SK-N-SH treated with all-trans-retinoic acid at 6 μM for 48 hours (cell line): ENCODE measurements around the gene GCN1.

Experiments
- ATAC-seq: fragments of 200-7000 bp; cut with Tn5 transposase; 3 replicates; pipeline ENCODE4 v1.9.1; 2020; ENCODE audit warnings: mild to moderate bottlenecking, moderate library complexity
- ARNTL ChIP-seq: fragments of 450-650 bp; formaldehyde crosslinking; IDR thresholded peaks from 2 replicates; pipeline ENCODE4 v1.5.0; 2020; ENCODE audit warnings: low read depth, mild to moderate bottlenecking, moderate library complexity, borderline replicate concordance
- BACH2 ChIP-seq: fragments of 250-450 bp; sonication (Bioruptor Pico); IDR thresholded peaks from 2 replicates; pipeline ENCODE4 v1.9.0; 2021; ENCODE audit warnings: mild to moderate bottlenecking, borderline replicate concordance
- CSDC2 ChIP-seq: fragments of 250-450 bp; sonication (Bioruptor Pico); IDR thresholded peaks from 2 replicates; pipeline ENCODE4 v1.5.0; 2020; ENCODE audit warnings: mild to moderate bottlenecking, moderate library complexity
- ESRRG ChIP-seq: fragments of 250-450 bp; sonication (Bioruptor Pico); IDR thresholded peaks from 2 replicates; pipeline ENCODE4 v1.6.1; 2021; ENCODE audit warnings: mild to moderate bottlenecking
- GLIS3 ChIP-seq: fragments of 250-450 bp; sonication (Bioruptor Pico); IDR thresholded peaks from 2 replicates; pipeline ENCODE4 v1.5.0; 2020; ENCODE audit warnings: mild to moderate bottlenecking, moderate library complexity
- ISL1 ChIP-seq: fragments of 250-450 bp; sonication (Bioruptor Pico); IDR thresholded peaks from 2 replicates; pipeline ENCODE4 v2.1.2; 2022; ENCODE audit warnings: mild to moderate bottlenecking, moderate library complexity
- OSR1 ChIP-seq: fragments of 250-450 bp; sonication (Bioruptor Pico); IDR thresholded peaks from 2 replicates; pipeline ENCODE4 v1.8.0; 2022; ENCODE audit warnings: moderate library complexity, mild to moderate bottlenecking, inconsistent platforms
- PPARA ChIP-seq: fragments of 250-450 bp; sonication (Bioruptor Pico); IDR thresholded peaks from 2 replicates; pipeline ENCODE4 v1.5.0; 2020; ENCODE audit warnings: mild to moderate bottlenecking, borderline replicate concordance
- RARB ChIP-seq: fragments of 250-450 bp; sonication (Bioruptor Pico); IDR thresholded peaks from 2 replicates; pipeline ENCODE4 v1.8.0; 2021; ENCODE audit warnings: mild to moderate bottlenecking, moderate library complexity
- SNAI2 ChIP-seq: fragments of 250-450 bp; sonication (Bioruptor Pico); IDR thresholded peaks from 2 replicates; pipeline ENCODE4 v1.5.0; 2020; ENCODE audit warnings: mild to moderate bottlenecking, moderate library complexity
- TCF4 ChIP-seq: fragments of 250-450 bp; sonication (Bioruptor Pico); IDR thresholded peaks from 2 replicates; pipeline ENCODE4 v1.8.0; 2021; ENCODE audit warnings: mild to moderate bottlenecking, moderate library complexity, borderline replicate concordance
- TOX ChIP-seq: fragments of 250-450 bp; sonication (Bioruptor Pico); IDR thresholded peaks from 2 replicates; pipeline ENCODE4 v1.8.0; 2021; ENCODE audit warnings: mild to moderate bottlenecking, moderate library complexity, borderline replicate concordance
- ZC3H10 ChIP-seq: fragments of 250-450 bp; sonication (Bioruptor Pico); IDR thresholded peaks from 2 replicates; pipeline ENCODE4 v1.5.1; 2021; ENCODE audit warnings: mild to moderate bottlenecking, moderate library complexity
- ZFP3 ChIP-seq: fragments of 250-450 bp; sonication (Bioruptor Pico); IDR thresholded peaks from 2 replicates; pipeline ENCODE4 v1.5.0; 2020; ENCODE audit warnings: mild to moderate bottlenecking, moderate library complexity
- ZNF565 ChIP-seq: fragments of 450-650 bp; formaldehyde crosslinking; conservative IDR thresholded peaks from 2 replicates; pipeline ENCODE4 v1.5.0; 2020; ENCODE audit warnings: low read depth, mild to moderate bottlenecking, moderate library complexity
- ZNF70 ChIP-seq: fragments of 450-650 bp; formaldehyde crosslinking; IDR thresholded peaks from 2 replicates; pipeline ENCODE4 v1.5.0; 2020; ENCODE audit warnings: mild to moderate bottlenecking, moderate library complexity
- TF ChIP-seq, protein P1 (sequence below): fragments of 250-450 bp; sonication (Bioruptor Pico); IDR thresholded peaks from 2 replicates; pipeline ENCODE4 v1.5.1; 2021; ENCODE audit warnings: mild to moderate bottlenecking, moderate library complexity
- TF ChIP-seq, protein P2 (sequence below): fragments of 250-450 bp; sonication (Bioruptor Pico); IDR thresholded peaks from 2 replicates; pipeline ENCODE4 v1.8.0; 2021; ENCODE audit warnings: low read depth, mild to moderate bottlenecking, moderate library complexity, borderline replicate concordance
- TF ChIP-seq, protein P3 (sequence below): fragments of 250-450 bp; sonication (Bioruptor Pico); IDR thresholded peaks from 2 replicates; pipeline ENCODE4 v1.8.0; 2020; ENCODE audit warnings: mild to moderate bottlenecking, moderate library complexity, borderline replicate concordance
- TF ChIP-seq, protein P4 (sequence below): fragments of 250-450 bp; sonication (Bioruptor Pico); IDR thresholded peaks from 2 replicates; pipeline ENCODE4 v1.5.0; 2020; ENCODE audit warnings: mild to moderate bottlenecking, moderate library complexity

Gene GCN1

DNA sequence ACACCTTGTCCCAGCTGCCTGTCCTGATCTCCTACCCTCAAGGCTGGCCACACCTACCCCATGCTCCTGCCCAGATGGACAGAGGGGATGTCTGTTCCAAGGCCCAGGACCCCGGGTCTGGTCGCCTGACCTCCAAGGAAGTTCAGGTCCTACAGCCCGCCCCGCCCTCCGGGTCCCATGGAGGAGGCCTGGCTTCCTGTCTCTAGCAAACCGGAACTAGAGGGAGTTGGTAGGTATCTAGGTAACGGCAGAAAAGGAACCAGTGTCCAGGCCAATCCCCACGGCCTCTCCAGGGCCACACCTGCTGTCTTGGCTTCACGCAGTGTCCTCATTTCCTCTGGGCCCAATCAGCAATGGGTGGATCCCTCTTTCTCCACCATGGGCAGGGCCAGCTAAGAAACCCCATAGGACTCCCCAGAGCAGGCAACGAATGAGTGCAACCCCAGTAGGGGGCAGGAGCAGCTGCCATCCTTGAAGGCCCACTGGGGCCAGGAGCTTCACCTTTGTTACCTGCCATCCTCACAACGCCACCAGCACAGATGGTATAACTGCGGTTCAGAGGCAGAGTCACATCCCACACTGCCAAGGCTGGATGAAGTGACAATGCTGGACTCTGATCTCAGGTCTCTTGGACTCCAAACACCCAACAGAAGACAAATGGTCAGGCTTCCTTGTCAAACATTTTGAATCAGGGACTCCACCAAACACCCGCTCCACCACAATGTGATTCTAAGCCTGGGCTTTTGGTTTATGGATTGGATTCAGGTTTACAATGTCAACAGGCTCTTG lies 31.5 kb upstream of the GCN1 start:
- no peak for ATAC-seq
- TF ChIP-seq TCF4 (CRISPR knock-in tag), result no peak
- TF ChIP-seq ARNTL (CRISPR knock-in tag), result no peak
- no peak for TF ChIP-seq ISL1
- TF ChIP-seq, protein P1, sequence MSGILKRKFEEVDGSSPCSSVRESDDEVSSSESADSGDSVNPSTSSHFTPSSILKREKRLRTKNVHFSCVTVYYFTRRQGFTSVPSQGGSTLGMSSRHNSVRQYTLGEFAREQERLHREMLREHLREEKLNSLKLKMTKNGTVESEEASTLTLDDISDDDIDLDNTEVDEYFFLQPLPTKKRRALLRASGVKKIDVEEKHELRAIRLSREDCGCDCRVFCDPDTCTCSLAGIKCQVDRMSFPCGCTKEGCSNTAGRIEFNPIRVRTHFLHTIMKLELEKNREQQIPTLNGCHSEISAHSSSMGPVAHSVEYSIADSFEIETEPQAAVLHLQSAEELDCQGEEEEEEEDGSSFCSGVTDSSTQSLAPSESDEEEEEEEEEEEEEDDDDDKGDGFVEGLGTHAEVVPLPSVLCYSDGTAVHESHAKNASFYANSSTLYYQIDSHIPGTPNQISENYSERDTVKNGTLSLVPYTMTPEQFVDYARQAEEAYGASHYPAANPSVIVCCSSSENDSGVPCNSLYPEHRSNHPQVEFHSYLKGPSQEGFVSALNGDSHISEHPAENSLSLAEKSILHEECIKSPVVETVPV (CRISPR knock-in tag), result no peak
- no peak for TF ChIP-seq RARB (CRISPR knock-in tag)
- TF ChIP-seq, protein P2, sequence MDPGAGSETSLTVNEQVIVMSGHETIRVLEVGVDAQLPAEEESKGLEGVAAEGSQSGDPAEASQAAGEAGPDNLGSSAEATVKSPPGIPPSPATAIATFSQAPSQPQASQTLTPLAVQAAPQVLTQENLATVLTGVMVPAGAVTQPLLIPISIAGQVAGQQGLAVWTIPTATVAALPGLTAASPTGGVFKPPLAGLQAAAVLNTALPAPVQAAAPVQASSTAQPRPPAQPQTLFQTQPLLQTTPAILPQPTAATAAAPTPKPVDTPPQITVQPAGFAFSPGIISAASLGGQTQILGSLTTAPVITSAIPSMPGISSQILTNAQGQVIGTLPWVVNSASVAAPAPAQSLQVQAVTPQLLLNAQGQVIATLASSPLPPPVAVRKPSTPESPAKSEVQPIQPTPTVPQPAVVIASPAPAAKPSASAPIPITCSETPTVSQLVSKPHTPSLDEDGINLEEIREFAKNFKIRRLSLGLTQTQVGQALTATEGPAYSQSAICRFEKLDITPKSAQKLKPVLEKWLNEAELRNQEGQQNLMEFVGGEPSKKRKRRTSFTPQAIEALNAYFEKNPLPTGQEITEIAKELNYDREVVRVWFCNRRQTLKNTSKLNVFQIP, result no peak
- TF ChIP-seq GLIS3 (CRISPR knock-in tag), result no peak
- no peak for TF ChIP-seq ZNF565
- TF ChIP-seq SNAI2 (CRISPR knock-in tag), result no peak

DNA sequence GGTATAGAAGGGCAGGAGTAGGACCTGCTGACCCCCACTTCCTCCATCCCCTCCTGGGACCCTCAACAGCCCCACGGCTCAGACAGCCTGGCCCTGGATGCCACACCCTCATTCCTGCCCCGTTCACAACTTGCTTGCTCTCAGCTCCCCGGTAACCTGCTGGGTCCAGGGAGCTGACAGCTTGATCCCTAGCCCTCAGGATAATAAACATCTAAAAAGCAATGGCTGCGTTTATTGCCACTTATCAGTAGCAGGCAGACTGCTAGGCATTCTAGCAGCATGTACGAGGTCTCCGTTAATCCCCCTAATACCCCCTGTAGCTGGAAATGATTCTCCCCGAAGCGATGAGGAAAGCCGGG lies 30.7 kb upstream of the GCN1 start:
- TF ChIP-seq TOX (CRISPR knock-in tag), result no peak
- no peak for TF ChIP-seq ZFP3
- TF ChIP-seq, protein P3, sequence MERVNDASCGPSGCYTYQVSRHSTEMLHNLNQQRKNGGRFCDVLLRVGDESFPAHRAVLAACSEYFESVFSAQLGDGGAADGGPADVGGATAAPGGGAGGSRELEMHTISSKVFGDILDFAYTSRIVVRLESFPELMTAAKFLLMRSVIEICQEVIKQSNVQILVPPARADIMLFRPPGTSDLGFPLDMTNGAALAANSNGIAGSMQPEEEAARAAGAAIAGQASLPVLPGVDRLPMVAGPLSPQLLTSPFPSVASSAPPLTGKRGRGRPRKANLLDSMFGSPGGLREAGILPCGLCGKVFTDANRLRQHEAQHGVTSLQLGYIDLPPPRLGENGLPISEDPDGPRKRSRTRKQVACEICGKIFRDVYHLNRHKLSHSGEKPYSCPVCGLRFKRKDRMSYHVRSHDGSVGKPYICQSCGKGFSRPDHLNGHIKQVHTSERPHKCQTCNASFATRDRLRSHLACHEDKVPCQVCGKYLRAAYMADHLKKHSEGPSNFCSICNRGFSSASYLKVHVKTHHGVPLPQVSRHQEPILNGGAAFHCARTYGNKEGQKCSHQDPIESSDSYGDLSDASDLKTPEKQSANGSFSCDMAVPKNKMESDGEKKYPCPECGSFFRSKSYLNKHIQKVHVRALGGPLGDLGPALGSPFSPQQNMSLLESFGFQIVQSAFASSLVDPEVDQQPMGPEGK (CRISPR knock-in tag), result no peak
- TF ChIP-seq, protein P2, result no peak
- TF ChIP-seq ZNF70 (CRISPR knock-in tag), result no peak
- no peak for TF ChIP-seq OSR1 (CRISPR knock-in tag)
- no peak for TF ChIP-seq ESRRG (CRISPR knock-in tag)
- no peak for TF ChIP-seq CSDC2 (CRISPR knock-in tag)
- no peak for TF ChIP-seq RARB (CRISPR knock-in tag)
- no peak for TF ChIP-seq ARNTL (CRISPR knock-in tag)
- TF ChIP-seq BACH2 (CRISPR knock-in tag), result no peak
- no peak for TF ChIP-seq TCF4 (CRISPR knock-in tag)
- no peak for TF ChIP-seq ZC3H10 (CRISPR knock-in tag)
- TF ChIP-seq, protein P1 (CRISPR knock-in tag), result no peak
- TF ChIP-seq, all 23 proteins: peak for 0
- ATAC-seq, result no peak

DNA sequence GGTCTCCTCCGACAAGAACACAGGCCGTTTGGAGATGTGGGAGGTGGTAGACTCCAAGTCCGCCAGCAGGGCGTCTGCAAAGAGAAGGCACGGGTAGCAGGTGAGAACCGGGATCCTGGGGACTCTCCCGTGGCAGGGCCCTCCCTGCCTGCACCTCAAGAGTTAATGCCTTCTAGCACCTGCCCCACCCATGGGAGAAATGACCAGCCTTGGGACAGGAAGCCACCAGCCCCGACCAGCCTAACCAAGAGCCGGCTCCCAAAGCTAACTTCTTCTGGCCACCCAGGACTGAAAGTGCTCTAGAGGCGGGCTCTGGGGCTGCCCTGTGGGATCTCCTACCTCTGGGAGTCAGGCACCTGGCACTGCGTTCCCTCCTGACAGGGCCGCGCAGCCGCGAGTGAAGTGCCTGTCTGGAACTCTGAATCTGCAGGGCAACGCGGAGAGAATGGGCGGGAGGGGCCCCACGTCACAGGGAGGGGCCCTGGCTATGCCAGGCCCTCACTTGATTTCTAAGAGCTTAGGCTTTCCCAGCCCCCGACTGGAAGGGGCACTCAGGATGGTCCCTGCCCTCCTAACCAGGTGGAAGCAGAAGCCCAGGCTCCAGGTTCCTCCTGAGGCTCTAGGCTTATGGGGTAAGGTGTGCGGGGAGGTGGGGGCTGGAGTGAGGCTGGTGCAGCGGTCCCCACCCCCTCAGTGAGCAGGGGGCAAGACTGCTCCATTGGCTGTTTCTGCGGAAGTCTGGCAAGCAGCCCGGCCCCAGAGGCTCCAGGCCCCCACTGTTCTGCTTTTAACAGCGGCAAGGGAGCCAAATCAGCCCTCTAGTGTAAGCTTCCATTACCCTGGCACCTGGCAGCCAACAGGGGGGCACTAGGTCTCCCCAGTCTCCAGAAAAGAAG lies 30.0 kb upstream of the GCN1 start:
- no peak for ATAC-seq
- TF ChIP-seq ZNF70 (CRISPR knock-in tag), result no peak
- TF ChIP-seq, protein P4, sequence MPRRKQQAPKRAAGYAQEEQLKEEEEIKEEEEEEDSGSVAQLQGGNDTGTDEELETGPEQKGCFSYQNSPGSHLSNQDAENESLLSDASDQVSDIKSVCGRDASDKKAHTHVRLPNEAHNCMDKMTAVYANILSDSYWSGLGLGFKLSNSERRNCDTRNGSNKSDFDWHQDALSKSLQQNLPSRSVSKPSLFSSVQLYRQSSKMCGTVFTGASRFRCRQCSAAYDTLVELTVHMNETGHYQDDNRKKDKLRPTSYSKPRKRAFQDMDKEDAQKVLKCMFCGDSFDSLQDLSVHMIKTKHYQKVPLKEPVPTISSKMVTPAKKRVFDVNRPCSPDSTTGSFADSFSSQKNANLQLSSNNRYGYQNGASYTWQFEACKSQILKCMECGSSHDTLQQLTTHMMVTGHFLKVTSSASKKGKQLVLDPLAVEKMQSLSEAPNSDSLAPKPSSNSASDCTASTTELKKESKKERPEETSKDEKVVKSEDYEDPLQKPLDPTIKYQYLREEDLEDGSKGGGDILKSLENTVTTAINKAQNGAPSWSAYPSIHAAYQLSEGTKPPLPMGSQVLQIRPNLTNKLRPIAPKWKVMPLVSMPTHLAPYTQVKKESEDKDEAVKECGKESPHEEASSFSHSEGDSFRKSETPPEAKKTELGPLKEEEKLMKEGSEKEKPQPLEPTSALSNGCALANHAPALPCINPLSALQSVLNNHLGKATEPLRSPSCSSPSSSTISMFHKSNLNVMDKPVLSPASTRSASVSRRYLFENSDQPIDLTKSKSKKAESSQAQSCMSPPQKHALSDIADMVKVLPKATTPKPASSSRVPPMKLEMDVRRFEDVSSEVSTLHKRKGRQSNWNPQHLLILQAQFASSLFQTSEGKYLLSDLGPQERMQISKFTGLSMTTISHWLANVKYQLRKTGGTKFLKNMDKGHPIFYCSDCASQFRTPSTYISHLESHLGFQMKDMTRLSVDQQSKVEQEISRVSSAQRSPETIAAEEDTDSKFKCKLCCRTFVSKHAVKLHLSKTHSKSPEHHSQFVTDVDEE, result no peak
- TF ChIP-seq ESRRG (CRISPR knock-in tag), result no peak
- no peak for TF ChIP-seq ZFP3
- TF ChIP-seq, protein P2, result no peak
- no peak for TF ChIP-seq ZC3H10 (CRISPR knock-in tag)
- TF ChIP-seq SNAI2 (CRISPR knock-in tag), result no peak
- TF ChIP-seq RARB (CRISPR knock-in tag), result no peak
- no peak for TF ChIP-seq TOX (CRISPR knock-in tag)
- no peak for TF ChIP-seq PPARA (CRISPR knock-in tag)
